ENCODE results near the gene GBX2. TPM values are rescaled to one million over a fixed set of nuclear protein-coding genes. Genes with fewer than 3 reads are reported as not detected.

The GBX2 gene
- total and polyA plus RNA-seq, 3 experiments from 2014 or later, result not detected

GRCh38 chr2:236159778-236160170, 8.4 kb downstream of the GBX2 start:
- Mint-ChIP-seq H3K27ac (no peak overlapping the region), H3K9me3 (peaks cover 0 to under 1% (median 0%) of the 10 kb centered on the region in 5 donors), H3K4me3 (no peak overlapping the region), H3K36me3 (no peaks in the 10 kb centered on the region), H3K27me3 (peaks cover 29 to 58% of the 10 kb centered on the region in 2 donors), H3K4me1 (peaks cover 2 to 6% (median 3%) of the 10 kb centered on the region in 3 donors)
- ChIA-PET POLR2A (no interaction called here), CTCF (no interaction called here)
- Histone ChIP-seq H3K27me3 (ENCODE audit: insufficient read depth, low read length, poor library complexity, severe bottlenecking) (peaks cover 4% of the 10 kb centered on the region), H3K4me1 (ENCODE audit: insufficient read depth, low read length) (no peaks in the 10 kb centered on the region), H3K36me3 (ENCODE audit: insufficient read depth, low read length) (no peaks in the 10 kb centered on the region), H3K9me3 (ENCODE audit: low read length) (no peaks in the 10 kb centered on the region), H3K27ac (ENCODE audit: low read depth, low read length) (no peak overlapping the region), H3K4me3 (ENCODE audit: low read length) (no peak overlapping the region)
- no peak for DNase-seq

- peaks cover 28 to 62% of the 10 kb centered on the region in 2 donors for H3K27me3 Mint-ChIP-seq
- peaks cover 0 to 5% (median 5%) of the 10 kb centered on the region in 5 donors for H3K9me3 Mint-ChIP-seq
- ChIA-PET POLR2A (no interaction called here), CTCF (no interaction called here)
- Histone ChIP-seq H3K27me3 (ENCODE audit: insufficient read depth, low read length, poor library complexity, severe bottlenecking) (peaks cover 4% of the 10 kb centered on the region), H3K36me3 (ENCODE audit: insufficient read depth, low read length) (no peaks in the 10 kb centered on the region), H3K9me3 (ENCODE audit: low read length) (no peaks in the 10 kb centered on the region), H3K4me1 (ENCODE audit: insufficient read depth, low read length) (no peaks in the 10 kb centered on the region), H3K4me3 (ENCODE audit: low read length) (no peak overlapping the region), H3K27ac (ENCODE audit: low read depth, low read length) (no peak overlapping the region)
- peaks cover 0 to 4% (median 2%) of the 10 kb centered on the region in 3 donors for H3K4me1 Mint-ChIP-seq
- no peak overlapping the region for H3K27ac Mint-ChIP-seq
- DNase-seq, result no peak
- H3K36me3 Mint-ChIP-seq, result peaks cover 0 to 6% (median 0%) of the 10 kb centered on the region in 3 donors
- H3K4me3 Mint-ChIP-seq, result no peak overlapping the region
These were observed 9.0 kb downstream of the GBX2 start for GRCh38 chr2:236158969-236159777.

GRCh38 chr2:236157815-236158498, 10.2 kb downstream of the GBX2 start:
- ChIA-PET CTCF (no interaction called here), POLR2A (no interaction called here)
- DNase-seq, result no peak
- no peak overlapping the region for H3K4me3 Mint-ChIP-seq
- H3K27ac Mint-ChIP-seq, result no peak overlapping the region
- H3K9me3 ChIP-seq (ENCODE audit: low read length), result no peaks in the 10 kb centered on the region
- peaks cover 0 to 9% (median 2%) of the 10 kb centered on the region in 3 donors for H3K36me3 Mint-ChIP-seq
- H3K4me1 Mint-ChIP-seq, result peaks cover 0 to 4% (median 2%) of the 10 kb centered on the region in 3 donors
- H3K4me1 ChIP-seq (ENCODE audit: insufficient read depth, low read length), result no peaks in the 10 kb centered on the region
- no peak overlapping the region for H3K27ac ChIP-seq (ENCODE audit: low read depth, low read length)
- no peaks in the 10 kb centered on the region for H3K36me3 ChIP-seq (ENCODE audit: insufficient read depth, low read length)
- H3K4me3 ChIP-seq (ENCODE audit: low read length), result no peak overlapping the region
- peaks cover 8 to 13% (median 11%) of the 10 kb centered on the region in 5 donors for H3K9me3 Mint-ChIP-seq
- H3K27me3 ChIP-seq (ENCODE audit: insufficient read depth, low read length, poor library complexity, severe bottlenecking), result peaks cover 4% of the 10 kb centered on the region
- peaks cover 29 to 63% of the 10 kb centered on the region in 2 donors for H3K27me3 Mint-ChIP-seq

- H3K27me3 ChIP-seq (ENCODE audit: insufficient read depth, low read length, poor library complexity, severe bottlenecking), result peaks cover 4% of the 10 kb centered on the region
- ChIA-PET CTCF (no interaction called here), POLR2A (no interaction called here)
- H3K36me3 ChIP-seq (ENCODE audit: insufficient read depth, low read length), result no peaks in the 10 kb centered on the region
- H3K4me1 ChIP-seq (ENCODE audit: insufficient read depth, low read length), result no peaks in the 10 kb centered on the region
- H3K9me3 ChIP-seq (ENCODE audit: low read length), result no peaks in the 10 kb centered on the region
- Mint-ChIP-seq H3K4me1 (peaks cover 0 to 2% (median 0%) of the 10 kb centered on the region in 3 donors), H3K27me3 (peaks cover 29 to 61% of the 10 kb centered on the region in 2 donors), H3K36me3 (peaks cover 0 to 13% (median 2%) of the 10 kb centered on the region in 3 donors), H3K9me3 (peaks cover 14 to 19% (median 17%) of the 10 kb centered on the region in 5 donors), H3K27ac (no peak overlapping the region), H3K4me3 (no peak overlapping the region)
- DNase-seq, result no peak
- no peak overlapping the region for H3K4me3 ChIP-seq (ENCODE audit: low read length)
- H3K27ac ChIP-seq (ENCODE audit: low read depth, low read length), result no peak overlapping the region
These were observed 10.8 kb downstream of the GBX2 start for GRCh38 chr2:236157366-236157765.

DNA sequence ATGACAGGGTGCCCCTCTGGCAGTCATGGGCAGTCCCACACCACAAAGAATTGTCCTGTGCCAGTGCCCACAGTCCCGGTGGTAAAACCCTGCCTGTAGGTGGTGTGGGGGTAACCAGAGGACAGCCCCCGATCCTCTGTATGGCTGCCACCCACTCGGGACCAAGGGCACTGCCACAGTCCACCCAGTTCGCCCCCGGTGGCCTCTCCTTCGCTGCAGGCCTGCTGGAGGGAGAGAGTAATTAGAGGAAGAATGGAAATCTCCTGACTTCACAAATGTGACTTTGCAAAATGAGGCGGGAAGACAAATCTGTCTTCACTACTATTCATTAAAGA, 11.4 kb downstream of the GBX2 start:
- Histone ChIP-seq H3K36me3 (ENCODE audit: insufficient read depth, low read length) (no peaks in the 10 kb centered on the region), H3K4me3 (ENCODE audit: low read length) (no peak overlapping the region), H3K27ac (ENCODE audit: low read depth, low read length) (no peak overlapping the region), H3K27me3 (ENCODE audit: insufficient read depth, low read length, poor library complexity, severe bottlenecking) (peaks cover 4% of the 10 kb centered on the region), H3K4me1 (ENCODE audit: insufficient read depth, low read length) (no peaks in the 10 kb centered on the region), H3K9me3 (ENCODE audit: low read length) (no peaks in the 10 kb centered on the region)
- peaks cover 29 to 57% of the 10 kb centered on the region in 2 donors for H3K27me3 Mint-ChIP-seq
- peaks cover 0 to 13% (median 2%) of the 10 kb centered on the region in 3 donors for H3K36me3 Mint-ChIP-seq
- no peak for DNase-seq
- H3K4me3 Mint-ChIP-seq, result no peak overlapping the region
- ChIA-PET CTCF (no interaction called here), POLR2A (no interaction called here)
- peaks cover 16 to 21% (median 19%) of the 10 kb centered on the region in 5 donors for H3K9me3 Mint-ChIP-seq
- H3K27ac Mint-ChIP-seq, result no peak overlapping the region
- peaks cover 0 to 2% (median 0%) of the 10 kb centered on the region in 3 donors for H3K4me1 Mint-ChIP-seq

DNA sequence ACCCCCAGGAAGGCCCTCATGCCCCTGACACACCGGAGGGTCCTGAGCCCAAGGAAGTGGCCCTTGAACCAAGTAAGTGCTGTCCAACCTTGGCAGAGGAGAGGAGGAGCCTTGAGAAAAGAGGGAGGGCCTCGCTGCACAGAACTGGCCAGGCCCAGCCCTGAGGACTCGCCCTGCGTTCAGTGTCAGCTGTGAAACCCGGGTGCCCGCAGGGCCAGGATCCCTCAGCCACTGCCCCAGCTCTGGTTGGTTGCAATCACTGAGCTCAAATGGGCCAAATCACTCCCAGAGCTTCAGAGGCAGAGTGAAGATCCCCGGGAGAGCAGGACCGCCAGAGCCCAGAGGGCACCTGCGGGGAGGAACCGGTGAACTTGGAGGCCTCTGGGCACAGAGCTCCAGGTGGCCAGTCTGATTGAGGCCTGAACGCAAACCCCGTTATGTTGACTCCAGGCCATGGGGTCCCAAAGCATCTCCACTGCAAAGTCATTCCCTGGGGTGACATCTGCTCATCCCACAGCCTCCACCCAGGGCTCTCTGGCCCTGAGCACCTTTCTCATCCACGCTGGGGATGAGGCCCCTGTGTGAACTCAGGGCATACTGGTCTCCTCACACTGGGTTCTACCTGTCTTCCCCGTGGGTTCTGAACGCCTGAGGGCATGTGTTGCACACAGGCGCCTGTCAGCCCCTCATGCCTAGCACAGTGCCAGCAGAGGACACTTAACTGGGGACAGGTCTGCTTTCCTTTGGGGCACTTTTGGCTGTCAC, 11.9 kb downstream of the GBX2 start:
- Histone ChIP-seq H3K27me3 (ENCODE audit: insufficient read depth, low read length, poor library complexity, severe bottlenecking) (peaks cover 2% of the 10 kb centered on the region), H3K36me3 (ENCODE audit: insufficient read depth, low read length) (no peaks in the 10 kb centered on the region), H3K4me1 (ENCODE audit: insufficient read depth, low read length) (no peaks in the 10 kb centered on the region), H3K9me3 (ENCODE audit: low read length) (no peaks in the 10 kb centered on the region), H3K27ac (ENCODE audit: low read depth, low read length) (no peak overlapping the region), H3K4me3 (ENCODE audit: low read length) (no peak overlapping the region)
- ChIA-PET POLR2A (no interaction called here), CTCF (no interaction called here)
- no peak overlapping the region for H3K4me3 Mint-ChIP-seq
- H3K27ac Mint-ChIP-seq, result no peak overlapping the region
- peaks cover 0 to 2% (median 0%) of the 10 kb centered on the region in 3 donors for H3K4me1 Mint-ChIP-seq
- peaks cover 16 to 25% (median 19%) of the 10 kb centered on the region in 5 donors for H3K9me3 Mint-ChIP-seq
- peaks cover 0 to 13% (median 2%) of the 10 kb centered on the region in 3 donors for H3K36me3 Mint-ChIP-seq
- DNase-seq, result no peak
- H3K27me3 Mint-ChIP-seq, result peaks cover 28 to 51% of the 10 kb centered on the region in 2 donors

- Histone ChIP-seq H3K4me3 (ENCODE audit: low read length) (no peak overlapping the region), H3K36me3 (ENCODE audit: insufficient read depth, low read length) (no peaks in the 10 kb centered on the region), H3K4me1 (ENCODE audit: insufficient read depth, low read length) (no peaks in the 10 kb centered on the region), H3K9me3 (ENCODE audit: low read length) (no peaks in the 10 kb centered on the region), H3K27me3 (ENCODE audit: insufficient read depth, low read length, poor library complexity, severe bottlenecking) (no peaks in the 10 kb centered on the region), H3K27ac (ENCODE audit: low read depth, low read length) (no peak overlapping the region)
- Mint-ChIP-seq H3K27me3 (peaks cover 24 to 44% of the 10 kb centered on the region in 2 donors), H3K27ac (no peak overlapping the region), H3K4me3 (no peak overlapping the region), H3K36me3 (peaks cover 0 to 13% (median 2%) of the 10 kb centered on the region in 3 donors), H3K4me1 (peaks cover 0 to 2% (median 0%) of the 10 kb centered on the region in 3 donors), H3K9me3 (peaks cover 16 to 26% (median 25%) of the 10 kb centered on the region in 5 donors)
- DNase-seq, result no peak
- CTCF ChIA-PET, result no interaction called here
- POLR2A ChIA-PET, result no interaction called here
These were observed 12.8 kb downstream of the GBX2 start for GRCh38 chr2:236155406-236155805.

- peaks cover 13 to 20% of the 10 kb centered on the region in 2 donors for H3K27me3 Mint-ChIP-seq
- ChIA-PET POLR2A (no interaction called here), CTCF (no interaction called here)
- H3K27ac ChIP-seq (ENCODE audit: low read depth, low read length), result no peak overlapping the region
- no peak overlapping the region for H3K27ac Mint-ChIP-seq
- H3K9me3 Mint-ChIP-seq, result peaks cover 0 to 10% (median 6%) of the 10 kb centered on the region in 5 donors
- H3K4me3 ChIP-seq (ENCODE audit: low read length), result no peak overlapping the region
- no peaks in the 10 kb centered on the region for H3K36me3 ChIP-seq (ENCODE audit: insufficient read depth, low read length)
- no peak overlapping the region for H3K4me3 Mint-ChIP-seq
- peaks cover 6% of the 10 kb centered on the region for H3K27me3 ChIP-seq (ENCODE audit: insufficient read depth, low read length, poor library complexity, severe bottlenecking)
- H3K36me3 Mint-ChIP-seq, result no peaks in the 10 kb centered on the region
- no peak for DNase-seq
- H3K4me1 Mint-ChIP-seq, result no peaks in the 10 kb centered on the region
- H3K4me1 ChIP-seq (ENCODE audit: insufficient read depth, low read length), result no peaks in the 10 kb centered on the region
- H3K9me3 ChIP-seq (ENCODE audit: low read length), result no peaks in the 10 kb centered on the region
These were observed 21.8 kb downstream of the GBX2 start for GRCh38 chr2:236146436-236146835.

Data from CD8-positive, alpha-beta memory T cell (primary cell).